DMS 273 treated with DMSO at 0.1 percent for 48 hours (cell line): ENCODE measurements around the gene KRTAP26-1.

Source experiments
- DNase-seq: peaks from one replicate; lab custom pipeline; 2025; lab: John Stamatoyannopoulos, UW

Gene KRTAP26-1, protein sequence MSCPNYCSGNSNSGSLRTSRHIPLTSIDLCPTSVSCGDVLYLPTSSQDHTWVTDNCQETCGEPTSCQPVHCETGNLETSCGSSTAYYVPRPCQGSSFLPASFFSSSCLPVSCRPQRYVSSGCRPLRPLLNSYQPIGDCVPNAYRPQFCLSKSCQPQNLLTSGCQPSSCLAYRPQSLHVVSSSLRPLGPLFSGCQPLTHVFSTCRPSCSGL

GRCh38 chr21:30320215-30320614 is at the start of gene KRTAP26-1:
Gene KRTAP26-1 (minus strand): TSS chr21:30320315. CDS start chr21:30320035, 280 bp downstream.
- DNase-seq: no peak

DNA sequence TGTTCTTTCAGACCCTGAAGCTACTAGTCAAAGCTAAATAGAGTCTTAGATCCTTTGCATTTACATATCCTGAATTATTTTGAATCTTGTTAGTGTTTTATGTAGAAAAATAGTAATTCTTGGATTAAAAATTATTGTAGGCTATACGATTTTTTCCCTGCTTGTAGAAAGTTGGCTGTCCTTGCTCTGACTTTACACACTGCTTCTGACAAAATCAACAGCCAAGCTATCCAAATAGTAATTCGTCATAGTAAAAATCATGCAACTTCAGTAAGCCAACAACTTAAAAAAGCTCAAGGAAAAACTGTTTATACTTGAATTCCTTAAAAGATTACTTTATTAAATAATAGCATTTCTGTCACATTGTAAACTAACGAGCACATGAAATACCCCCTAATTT is 35.8 kb upstream of the KRTAP26-1 start:
- DNase-seq: no peak

- DNase-seq: no peak
Measured at GRCh38 chr21:30354308-30355005, 34.3 kb upstream of the KRTAP26-1 start.

DNA sequence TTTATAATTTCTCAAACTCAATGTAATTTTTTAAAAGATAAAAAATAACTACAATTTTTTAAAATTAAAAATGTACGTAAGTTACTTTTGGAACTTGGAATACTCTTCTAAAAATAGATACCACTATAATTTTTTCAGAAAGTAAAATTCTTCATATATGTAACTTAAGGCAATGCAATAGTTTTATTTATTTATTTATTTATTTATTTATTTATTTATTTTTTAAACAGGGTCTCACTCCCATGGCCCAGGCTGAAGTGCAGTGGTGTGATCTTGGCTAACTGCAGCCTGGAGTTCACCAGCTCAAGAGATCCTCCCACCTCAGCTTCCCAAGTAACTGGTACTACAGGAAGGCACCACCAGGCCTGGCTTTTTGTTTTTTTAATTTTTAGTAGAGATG is 31.4 kb upstream of the KRTAP26-1 start:
- DNase-seq: no peak

DNA sequence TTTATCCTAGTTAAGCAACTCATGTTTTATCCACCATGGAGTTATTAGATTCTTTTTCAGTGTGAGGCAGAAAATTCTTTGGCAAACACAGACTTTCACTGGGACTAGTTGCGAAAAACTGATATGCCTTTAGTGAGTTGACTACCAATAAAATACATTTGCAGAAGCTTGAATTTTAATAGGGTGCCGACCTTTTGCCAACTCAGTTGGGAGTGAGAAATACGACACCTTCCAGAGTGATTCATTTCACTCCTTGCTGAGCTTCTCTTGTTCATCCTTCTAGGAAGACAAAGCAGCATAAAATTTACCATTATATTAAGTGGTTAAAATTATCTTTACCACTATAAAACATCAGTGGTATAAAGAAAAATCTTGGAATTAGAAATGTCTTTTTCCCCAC is 29.5 kb upstream of the KRTAP26-1 start:
- DNase-seq: no peak

DNA sequence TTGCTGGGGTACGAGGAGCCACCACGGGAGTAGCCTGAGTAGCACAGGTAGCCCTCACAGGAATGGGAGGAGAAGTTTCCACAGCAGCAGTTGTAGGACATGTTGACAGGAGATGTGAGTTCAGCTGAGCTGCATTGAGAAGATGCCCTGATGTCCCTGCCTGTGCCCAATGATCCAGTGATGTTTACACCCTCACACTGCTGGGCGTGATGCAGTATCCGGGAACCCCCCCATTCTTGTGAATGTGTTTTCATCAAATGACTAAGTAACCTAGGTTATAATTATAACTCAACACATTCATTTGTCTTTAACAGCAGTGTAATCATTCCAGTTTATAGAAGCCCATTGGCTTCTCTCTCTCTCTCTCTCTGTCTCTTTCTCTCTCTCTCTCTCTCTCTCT is 28.4 kb upstream of the KRTAP26-1 start, which contains the start of gene KRTAP23-1:
KRTAP23-1 (minus strand) TSS at position 101 of the 400 bp plus-strand sequence; CDS start at position 101, 0 bp downstream.
- DNase-seq: no peak

DNA sequence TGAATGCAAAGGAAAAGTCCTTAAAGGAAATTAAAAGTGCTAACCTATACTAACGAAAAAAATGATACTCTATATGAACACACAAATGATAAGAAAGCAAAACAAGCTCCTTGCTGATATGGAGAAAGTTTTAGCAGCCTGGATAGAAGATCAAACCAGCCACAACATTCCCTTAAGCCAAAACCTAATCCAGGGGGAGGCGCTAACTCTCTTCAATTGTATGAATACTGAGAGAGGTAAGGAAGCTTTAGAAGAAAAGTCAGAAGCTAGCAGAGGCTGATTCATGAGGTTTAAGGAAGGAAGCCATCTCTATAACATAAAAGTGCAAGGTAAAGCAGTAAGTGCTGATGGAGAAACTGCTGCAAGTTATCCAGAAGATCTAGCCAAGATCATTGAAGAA is 24.9 kb upstream of the KRTAP26-1 start:
- no peak for DNase-seq

DNA sequence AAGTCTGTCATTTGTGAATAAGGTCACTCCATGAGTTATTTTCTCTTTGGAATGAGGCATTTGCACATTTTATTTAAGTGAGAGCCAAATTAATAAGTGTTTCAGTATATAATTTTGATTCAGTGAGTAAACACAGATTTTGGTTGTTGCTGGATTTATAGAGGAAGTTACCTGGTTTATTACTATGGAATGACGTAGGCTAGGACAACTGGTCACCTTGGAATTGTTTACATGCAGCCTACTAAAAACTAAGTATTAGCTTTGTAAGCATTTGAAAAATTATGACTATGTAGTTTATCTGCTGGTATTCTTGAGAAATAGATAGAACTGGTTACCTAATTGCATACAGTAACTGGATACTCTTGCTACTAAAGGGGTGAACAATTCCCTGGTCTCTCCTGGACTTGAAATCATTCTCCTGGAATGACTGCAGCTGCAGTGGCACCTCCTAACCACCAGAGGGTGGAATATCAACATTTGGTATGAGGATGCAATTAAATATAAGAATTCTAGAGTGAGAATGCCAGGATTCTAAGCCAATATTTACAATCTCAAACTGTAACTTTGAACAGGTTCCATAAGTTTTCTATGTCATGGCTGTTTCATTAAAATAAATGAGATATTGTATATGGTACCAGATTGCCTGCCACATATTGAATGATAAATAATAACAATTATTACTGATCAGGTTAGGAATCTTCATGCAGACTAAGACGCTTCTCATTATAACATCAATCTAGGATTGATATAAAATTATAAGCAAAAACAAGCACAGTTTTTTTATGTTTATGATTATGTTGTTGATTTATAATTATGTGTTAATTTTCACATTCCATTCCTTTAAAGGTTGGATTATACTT is 20.8 kb upstream of the KRTAP26-1 start:
- no peak for DNase-seq

DNA sequence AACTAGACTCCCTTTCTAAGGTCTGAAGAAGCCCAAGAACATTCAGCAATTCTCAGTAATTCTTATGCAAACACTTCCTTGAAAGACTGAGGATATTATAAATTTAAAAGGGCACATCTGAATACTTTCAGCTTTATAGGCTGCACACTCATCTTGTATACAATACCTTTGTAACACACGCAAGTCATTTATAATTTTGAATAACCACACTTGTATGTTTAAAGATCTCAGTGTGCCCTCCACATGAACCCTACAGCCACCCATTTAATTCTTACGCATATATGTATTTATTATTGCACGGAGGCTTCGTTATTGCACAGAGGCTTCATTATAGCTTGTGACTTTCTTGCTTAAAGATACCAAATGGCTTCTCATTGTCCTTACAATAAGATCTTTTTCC is 18.6 kb upstream of the KRTAP26-1 start:
- DNase-seq: no peak

DNA sequence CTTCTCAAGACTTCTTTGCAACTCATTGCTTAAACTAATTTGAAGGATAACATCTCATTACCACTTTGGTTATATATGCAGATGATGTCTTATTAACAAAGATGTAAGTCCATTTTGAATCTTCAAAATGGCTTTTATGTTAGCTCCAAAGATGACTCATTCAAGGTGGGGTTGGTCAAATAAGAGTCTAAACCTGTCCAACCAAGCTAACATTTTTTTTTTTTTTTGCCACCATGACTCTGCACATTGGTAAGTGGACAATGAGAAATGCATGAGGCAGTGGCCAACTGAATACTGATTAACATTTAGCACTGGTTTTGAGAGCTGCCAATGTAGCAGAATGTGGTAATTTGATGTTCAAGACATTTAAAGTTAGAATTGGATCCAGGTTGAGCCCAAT is 17.7 kb upstream of the KRTAP26-1 start:
- DNase-seq: no peak

DNA sequence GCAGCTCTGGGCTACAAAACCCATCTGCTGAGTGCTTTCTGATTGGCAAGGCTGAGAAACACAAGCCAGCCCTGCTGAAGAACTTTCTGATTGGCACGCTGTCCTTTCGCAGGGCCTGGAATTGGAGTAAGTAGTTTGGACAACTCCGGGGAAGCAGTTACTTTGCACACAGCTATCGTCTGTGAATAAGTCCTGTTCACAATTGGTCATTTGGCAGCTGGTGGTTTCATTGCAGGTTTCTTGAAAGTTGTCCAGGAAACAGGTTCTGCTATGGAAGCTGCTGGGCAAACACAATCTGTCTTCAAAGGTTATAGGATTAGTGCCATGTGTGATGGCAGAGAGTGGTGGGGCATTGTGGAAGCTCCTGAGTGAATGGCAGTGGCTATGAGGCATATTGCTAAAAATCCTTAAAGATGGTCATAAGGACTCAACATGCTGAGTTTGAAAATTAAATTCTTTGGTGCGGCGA is 17.2 kb upstream of the KRTAP26-1 start, which contains the start of gene KRTAP27-1:
KRTAP27-1 (minus strand) TSS at position 419 of the 469 bp plus-strand sequence; CDS start at position 393, 26 bp downstream.
- no peak for DNase-seq

DNA sequence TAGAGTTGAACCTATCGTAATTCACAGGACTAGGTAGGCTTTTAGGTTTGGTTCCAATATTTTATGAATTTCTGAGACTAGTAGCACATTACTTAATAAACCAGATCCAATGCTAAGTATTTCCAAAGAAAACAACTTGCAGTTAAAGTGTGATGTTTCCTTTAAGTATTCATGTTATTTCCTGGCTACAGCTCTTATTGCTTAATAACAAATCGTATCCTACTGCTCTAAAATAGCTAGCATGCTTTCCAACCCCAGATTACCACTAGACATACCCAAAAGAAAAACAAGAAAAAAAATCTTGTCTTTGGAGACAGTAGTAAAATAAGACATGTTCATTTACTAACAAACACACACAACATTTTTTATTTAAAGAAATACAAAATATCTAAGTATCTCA is 16.5 kb upstream of the KRTAP26-1 start:
- no peak for DNase-seq

DNA sequence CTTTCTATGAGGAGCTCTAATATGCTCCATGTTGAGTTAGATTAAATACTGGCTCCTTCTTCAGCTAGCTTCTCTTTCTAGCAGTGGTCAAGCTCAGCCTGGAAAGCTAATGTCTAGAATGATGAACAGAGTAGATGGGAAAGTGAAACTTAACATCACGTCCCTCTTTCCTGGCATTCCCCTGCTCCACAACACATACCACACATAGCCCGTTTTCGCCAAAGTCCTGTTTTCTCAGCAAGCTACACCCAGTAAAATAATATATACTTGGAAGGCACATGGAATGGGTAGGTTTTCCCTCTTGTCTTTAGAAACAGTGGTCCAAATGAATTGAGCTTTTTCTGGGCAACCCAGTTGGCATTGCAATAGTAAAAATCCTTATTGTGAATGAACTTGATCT is 13.6 kb upstream of the KRTAP26-1 start:
- no peak for DNase-seq

- no peak for DNase-seq
Measured at GRCh38 chr21:30332681-30333080, 12.6 kb upstream of the KRTAP26-1 start.

- no peak for DNase-seq
Measured at GRCh38 chr21:30329203-30329875, 9.2 kb upstream of the KRTAP26-1 start.

GRCh38 chr21:30326390-30326789 is 6.3 kb upstream of the KRTAP26-1 start:
- no peak for DNase-seq

GRCh38 chr21:30315701-30316100 is 4.4 kb downstream of the KRTAP26-1 start:
- DNase-seq: no peak

DNA sequence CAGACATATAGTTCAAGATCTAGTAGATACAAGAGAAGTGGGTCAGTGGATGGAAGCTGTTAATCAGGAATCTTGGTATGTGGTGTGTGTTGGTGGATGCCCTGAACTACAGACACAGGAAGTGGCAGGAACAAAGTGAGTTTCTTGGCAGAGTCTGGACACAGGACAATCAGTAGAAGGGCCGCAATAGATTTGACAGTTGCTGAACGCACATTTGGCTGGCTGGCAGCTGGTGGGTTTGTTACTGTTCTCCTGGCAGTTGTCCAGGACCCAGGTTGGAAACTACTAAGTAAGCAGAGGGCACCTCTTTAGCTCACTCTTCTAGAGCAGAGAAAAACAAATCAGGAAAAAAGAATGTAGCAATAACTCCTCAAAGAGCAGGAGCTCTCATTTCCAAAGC is 13.2 kb downstream of the KRTAP26-1 start:
- DNase-seq: no peak

GRCh38 chr21:30305136-30305535 is 15.0 kb downstream of the KRTAP26-1 start:
- no peak for DNase-seq

DNA sequence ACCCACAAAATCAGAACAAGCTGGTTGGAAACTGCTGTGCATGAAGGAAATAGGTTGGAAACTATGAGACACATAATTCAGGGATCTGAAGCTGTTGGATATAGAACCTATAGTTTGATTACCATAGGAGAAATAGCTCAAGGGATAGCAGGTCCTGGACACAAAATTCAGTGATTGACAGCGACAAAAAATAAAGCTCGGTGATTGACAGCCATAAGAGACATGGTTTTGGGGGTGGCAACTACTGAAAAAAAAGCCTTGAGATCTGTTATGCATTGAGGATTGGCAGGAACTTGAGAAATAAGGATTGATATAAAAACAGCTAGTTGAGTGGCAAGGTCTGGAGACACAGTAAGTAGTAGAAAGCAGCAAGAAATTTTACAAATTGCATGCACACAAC is 30.9 kb downstream of the KRTAP26-1 start, which contains the start of gene KRTAP25-1:
KRTAP25-1 (minus strand) TSS at position 300 of the 400 bp plus-strand sequence; CDS start at position 276, 24 bp downstream.
- DNase-seq: no peak

DNA sequence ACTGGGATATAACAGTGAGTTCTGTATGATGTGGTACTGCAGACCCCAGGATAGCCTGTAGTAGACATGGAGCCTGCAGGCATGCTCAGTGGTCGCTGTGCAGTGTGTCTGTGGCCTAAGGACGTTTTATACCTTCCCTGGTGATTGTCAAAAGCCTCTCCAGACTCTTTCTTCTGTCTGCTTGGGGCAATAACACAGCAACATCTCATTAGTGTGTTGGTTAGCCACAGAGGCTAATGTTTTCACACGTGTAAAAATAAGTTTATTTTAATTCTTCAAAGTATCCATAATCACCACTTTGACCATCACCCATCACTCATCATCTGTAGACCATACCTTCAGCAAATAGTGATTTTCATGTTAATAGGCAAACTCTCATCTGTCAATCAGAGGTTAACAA is 37.3 kb downstream of the KRTAP26-1 start, which contains the start of gene KRTAP24-1:
KRTAP24-1 (minus strand) TSS at position 101 of the 400 bp plus-strand sequence; CDS start at position 83, 18 bp downstream.
- DNase-seq: no peak

DNA sequence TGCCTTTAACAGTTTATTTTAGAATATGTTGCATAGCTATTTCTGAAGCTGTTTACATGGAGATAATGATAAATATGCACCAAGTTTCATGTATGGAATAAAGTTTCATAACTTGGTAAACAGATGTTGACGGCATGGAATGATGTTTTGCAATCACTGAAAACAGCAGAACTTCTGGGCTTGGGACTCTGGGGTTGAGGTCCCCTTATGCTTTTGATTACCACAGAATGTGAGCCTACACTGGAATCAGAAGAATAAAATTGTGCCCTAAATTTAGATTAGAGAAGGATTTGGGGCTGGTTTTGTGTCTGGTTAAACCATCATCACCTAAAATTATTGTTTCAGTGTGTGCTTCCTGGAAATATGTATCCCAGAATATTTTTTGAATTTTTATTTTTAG is 48.5 kb downstream of the KRTAP26-1 start:
- DNase-seq: no peak
